HG02938 (cell line): ENCODE measurements around the gene FREM1.
"Not testable (repeated sequence)": the region's sequence is repeated elsewhere in the genome, so short reads cannot be mapped to it uniquely, and the experiment has no call there.

Experiments used
- ATAC-seq: cut with Tn5 transposase; IDR thresholded peaks from one replicate; pipeline ENCODE4 v1.9.1; 2021; ENCODE audit warnings: mild to moderate bottlenecking, moderate library complexity; ENCODE audit not compliant: unreplicated experiment

The FREM1 gene

GRCh38 chr9:14909961-14910805 lies at the start of gene FREM1:
TSS of gene FREM1 (minus strand) at chr9:14910428. CDS start at chr9:14868977, 41,451 bp downstream.
- no peak for ATAC-seq

DNA sequence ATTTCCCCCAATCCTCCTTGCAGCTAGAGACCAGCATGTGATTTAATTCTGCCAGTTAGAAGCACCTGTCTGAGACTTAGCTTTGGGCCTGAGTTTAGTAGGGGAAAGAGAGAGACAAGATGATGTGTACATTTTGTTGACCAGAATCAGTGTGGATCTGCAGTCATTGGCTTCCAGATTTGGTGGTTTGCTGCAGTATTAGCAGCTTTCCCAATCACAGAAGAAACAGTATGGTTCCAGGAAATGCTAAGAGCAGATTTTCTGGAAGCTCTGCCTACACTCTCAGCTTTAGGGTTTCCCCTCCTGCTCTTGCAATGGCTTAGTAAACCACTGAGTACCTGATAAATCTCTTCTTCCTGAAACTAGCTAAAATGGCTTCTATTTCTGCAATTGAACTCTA lies 48.8 kb upstream of the FREM1 start:
- ATAC-seq = no peak

- no peak for ATAC-seq
These were observed 46.9 kb upstream of the FREM1 start for GRCh38 chr9:14957109-14957508.

DNA sequence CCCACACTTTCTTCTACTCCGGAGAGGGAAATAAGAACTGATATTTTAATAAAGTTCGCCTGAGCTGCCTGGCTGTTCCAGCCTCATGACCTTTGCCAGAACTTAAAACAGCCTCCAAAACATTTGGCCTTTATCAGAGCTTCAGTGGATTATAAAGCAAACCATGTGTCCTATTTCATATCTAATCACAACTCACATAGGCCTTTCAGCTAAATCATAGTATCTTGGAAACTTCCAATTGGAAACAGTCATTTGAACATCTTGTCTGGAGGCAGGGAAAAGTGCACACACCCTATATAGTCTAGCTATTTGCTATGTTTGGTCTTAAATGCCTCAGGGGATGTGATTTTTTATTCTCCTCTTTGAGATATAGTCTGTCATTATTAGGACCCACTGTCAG lies 46.0 kb upstream of the FREM1 start:
- no peak for ATAC-seq

GRCh38 chr9:14945351-14945750 lies 35.1 kb upstream of the FREM1 start:
- no peak for ATAC-seq

- ATAC-seq = no peak
These were observed 31.5 kb upstream of the FREM1 start for GRCh38 chr9:14941501-14942405.

DNA sequence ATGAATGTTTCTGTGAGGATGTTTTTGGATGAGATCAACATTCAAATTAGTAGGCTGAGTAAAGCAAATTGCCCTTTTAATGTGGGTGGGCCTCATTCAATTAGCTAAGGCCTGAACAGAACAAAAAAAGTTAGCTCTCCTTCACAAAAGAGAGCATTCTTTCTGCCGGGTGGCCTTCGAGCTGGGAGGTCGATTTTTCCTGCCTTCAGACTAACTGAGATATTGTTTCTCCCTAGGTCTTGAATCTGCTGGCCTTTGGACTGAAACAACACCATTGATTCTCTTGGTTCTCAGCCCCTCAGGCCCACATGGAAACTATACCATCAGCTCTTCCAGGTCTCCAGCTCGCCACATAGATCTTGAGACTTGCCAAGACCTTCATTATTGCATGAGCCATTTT lies 29.1 kb upstream of the FREM1 start:
- ATAC-seq = no peak

DNA sequence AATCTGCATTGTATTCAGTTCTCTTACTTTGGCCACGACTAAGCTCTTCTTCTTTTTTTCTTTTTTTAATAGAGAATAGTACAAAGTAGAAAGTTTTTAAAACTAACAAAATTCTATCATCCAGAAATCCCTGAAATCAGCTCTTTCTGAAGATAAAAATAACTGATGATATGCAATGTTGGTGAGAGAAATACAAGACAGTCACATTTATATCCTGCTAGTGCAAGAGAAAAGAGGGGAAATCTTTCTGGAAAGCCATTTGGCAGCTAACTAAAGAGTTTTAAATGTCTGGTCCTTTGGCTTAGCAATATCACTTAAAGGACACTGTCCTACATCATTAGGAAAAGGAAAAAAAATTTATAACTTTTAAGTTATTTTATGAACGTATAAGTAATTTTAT lies 27.0 kb upstream of the FREM1 start:
- no peak for ATAC-seq

DNA sequence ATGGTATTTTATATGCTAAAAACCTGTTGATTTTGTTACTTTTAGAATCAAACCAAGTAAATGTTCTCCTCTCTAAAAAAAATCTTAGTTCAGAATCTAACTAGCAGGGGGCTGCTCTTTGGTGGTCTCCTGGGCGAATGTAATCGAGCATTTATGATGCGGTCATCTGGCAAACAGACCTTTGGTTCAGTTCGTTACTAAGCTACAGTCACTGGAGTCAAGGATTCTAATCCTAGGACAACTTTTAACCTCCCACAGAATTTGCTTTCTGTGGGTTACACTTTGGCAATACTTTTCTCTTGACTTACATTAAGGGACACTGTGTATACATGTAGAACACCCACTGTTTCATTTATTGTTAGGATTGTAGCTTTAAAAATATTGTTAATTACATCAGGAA lies 26.3 kb upstream of the FREM1 start:
- ATAC-seq = no peak

- no peak for ATAC-seq
These were observed 25.7 kb upstream of the FREM1 start for GRCh38 chr9:14935964-14936363.

GRCh38 chr9:14935106-14935751 lies 25.0 kb upstream of the FREM1 start:
- ATAC-seq = no peak

GRCh38 chr9:14932641-14933040 lies 22.4 kb upstream of the FREM1 start:
- no peak for ATAC-seq

DNA sequence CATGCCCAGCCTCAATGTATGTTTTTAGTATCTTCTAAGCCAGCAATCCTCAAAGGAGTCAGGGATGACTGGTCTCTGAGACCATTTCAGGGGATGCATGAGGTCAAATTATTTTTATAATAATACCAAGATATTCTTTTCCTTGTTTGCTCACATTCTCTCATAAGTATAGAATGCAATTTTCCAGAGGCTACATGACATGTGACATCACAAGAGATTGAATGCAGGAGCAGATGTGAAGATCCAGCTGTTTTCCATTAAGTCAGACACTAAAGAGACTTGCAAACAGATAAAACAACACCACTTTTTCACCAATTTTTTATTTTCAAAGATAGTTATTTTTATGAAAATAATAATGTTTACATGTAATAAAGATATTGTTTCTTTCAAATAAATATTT lies 22.0 kb upstream of the FREM1 start:
- ATAC-seq = no peak

GRCh38 chr9:14926941-14927624 lies 16.9 kb upstream of the FREM1 start:
- ATAC-seq = no peak

DNA sequence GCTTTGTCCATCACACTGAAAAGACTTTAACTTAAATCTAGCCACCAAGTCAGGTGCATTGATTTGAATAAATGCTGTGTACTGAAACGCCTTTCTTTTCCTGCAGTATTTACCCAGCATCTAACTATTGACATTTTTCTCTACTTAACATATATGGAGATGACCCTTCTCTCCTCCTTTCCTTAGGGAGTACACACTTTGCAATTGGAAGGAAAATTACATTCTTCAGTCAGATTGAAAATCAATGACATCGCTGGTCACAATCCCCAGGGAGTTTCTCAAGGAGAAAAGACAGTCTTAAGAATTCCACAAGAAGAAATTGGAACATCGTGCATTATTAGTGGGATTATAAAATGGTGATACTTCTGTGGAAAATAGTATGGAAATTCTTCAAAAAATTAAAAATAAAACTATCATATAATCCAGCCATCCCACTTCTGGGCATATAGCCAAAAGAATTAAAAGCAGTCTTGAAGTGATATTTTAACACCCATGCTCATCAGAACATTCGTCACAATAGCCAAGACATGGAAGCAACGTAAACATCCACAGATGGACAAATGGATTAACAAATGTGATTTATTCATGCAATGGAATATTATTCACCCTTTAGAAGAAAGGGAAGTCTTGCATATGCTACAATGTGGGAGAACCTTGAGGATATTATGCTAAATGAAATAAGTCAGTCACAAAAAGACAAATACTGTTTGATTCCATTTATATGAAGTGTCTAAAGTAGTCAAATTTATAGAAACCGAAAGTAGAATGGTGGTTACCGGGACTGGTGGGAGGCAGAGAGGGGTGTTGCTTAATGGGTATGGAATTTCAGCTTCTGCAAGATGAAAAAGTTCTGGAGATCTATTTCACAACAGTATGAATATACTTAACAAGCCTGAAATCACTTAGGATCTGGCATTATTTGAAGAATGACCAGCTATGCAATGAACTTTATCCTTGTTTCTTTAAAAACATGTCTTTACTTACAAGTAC lies 14.3 kb upstream of the FREM1 start:
- ATAC-seq = no peak

DNA sequence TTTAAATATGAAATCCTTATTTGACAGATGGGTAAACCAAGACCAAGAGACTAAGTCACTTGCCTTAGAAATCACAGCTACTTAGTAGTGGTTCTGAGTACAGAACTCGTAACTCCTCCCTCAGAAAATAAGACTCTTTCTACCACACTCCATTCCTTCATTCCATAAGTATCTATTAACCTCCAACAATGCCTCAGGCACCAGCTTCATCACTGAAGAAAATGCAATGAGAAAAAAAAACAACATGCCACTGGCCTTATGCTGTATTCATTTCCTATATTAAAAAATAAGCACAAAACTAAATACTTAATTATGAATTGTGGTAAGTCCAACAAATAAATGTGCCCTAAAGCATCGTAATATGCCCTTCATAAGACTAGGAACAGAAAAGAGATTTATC lies 13.5 kb upstream of the FREM1 start:
- no peak for ATAC-seq

DNA sequence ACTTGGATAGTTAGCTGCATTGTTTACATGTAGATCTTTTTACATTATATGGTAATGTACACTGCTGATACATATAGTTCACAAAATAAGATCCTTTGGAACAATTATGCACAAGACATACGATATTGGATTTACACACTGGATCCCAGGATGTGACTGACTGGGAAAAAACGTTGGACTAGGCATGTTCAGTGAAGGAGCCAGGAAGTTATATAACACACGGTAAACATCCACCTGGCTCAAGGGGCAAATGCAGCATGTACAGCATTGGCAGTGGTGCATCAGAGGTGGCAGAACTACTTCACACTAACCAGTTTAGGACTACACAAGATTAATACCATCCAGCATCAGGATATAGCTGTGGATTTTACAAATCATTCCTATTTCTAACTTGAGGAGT lies 10.6 kb upstream of the FREM1 start:
- not testable (repeated sequence) for ATAC-seq

DNA sequence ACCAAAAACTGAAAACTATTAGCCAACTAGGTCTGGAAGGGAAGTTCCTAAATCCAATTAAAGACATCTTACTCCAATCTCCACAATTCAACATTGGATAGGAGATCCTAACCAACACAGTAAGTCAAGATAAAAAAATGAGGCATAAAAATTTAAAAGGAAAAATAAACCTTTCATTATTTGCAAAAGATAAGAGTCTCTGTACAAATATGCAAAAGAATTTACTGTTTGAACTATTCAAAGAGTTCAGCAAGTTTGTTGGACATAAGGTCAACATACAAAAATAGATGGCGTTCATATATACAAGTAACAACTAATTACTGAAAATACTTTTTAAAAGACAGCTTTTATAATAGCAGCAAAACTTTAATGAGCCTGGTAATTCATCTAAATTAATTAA lies 3.1 kb upstream of the FREM1 start:
- no peak for ATAC-seq

DNA sequence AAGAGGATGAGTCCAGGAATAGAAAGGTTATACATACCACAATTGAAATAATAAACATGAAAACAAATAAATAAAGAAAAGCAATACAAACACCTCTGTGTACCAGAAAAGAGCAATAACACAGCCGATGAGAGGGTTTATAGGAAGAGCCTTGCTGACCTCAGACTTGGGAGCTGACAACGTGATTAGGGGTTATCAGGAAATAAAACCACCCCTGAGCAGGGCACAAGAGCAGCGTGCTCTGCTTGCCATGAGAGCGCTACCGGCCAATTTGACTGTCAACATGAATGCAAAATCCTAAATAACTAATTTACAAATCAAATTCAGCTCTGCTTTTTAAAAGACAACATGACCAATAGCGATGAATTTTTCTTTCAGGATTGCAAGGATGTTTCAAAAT lies 2.6 kb upstream of the FREM1 start:
- no peak for ATAC-seq

- ATAC-seq = no peak
These were observed 818 bp upstream of the FREM1 start for GRCh38 chr9:14911046-14911445.
